GM21619 (cell line): ENCODE results near the gene TBX10.
"Not testable (repeated sequence)": the region's sequence is repeated elsewhere in the genome, so short reads cannot be mapped to it uniquely, and the experiment has no call there.

Experiments
- ATAC-seq: cut with Tn5 transposase; IDR thresholded peaks from one replicate; pipeline ENCODE4 v1.9.1; 2021; ENCODE audit not compliant: unreplicated experiment

TBX10 gene

DNA sequence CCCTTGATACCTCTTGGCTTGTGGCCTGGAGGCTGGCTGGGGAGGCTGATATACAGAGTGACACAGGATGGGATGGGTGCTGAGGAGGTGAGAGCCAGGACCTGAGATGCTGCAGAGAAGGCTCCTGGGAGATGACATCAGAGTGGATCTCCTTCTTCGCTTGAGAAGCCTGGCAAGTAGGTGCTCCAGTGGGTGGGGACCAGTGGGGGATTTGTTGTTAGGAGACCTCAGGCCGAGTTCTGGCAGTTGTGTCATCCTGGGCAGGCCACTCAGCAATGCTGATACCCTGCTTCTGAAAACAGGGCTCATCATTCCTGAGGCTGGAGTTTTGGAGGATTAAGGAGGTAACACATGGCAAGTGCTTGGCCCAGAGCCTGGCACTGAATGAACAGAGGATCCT is 34.7 kb downstream of the TBX10 start:
- ATAC-seq, result no peak

DNA sequence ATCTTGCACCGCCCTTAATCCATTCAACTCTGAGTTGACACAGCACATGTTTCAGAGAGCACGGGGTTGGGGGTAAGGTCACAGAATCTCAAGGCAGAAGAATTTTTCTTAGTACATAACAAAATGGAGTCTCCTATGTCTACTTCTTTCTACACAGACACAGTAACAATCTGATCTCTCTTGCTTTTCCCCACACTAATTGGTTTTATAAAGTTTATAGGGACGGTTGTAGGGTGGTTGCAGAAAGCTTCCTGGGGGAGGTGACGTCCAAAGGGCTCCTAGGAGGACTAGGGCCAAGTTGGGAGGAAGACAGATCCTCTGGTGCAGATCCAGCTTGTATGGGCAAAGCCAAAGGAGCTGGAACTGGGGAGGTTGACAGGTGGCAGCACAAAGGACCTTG is 35.4 kb downstream of the TBX10 start:
- not testable (repeated sequence) for ATAC-seq

DNA sequence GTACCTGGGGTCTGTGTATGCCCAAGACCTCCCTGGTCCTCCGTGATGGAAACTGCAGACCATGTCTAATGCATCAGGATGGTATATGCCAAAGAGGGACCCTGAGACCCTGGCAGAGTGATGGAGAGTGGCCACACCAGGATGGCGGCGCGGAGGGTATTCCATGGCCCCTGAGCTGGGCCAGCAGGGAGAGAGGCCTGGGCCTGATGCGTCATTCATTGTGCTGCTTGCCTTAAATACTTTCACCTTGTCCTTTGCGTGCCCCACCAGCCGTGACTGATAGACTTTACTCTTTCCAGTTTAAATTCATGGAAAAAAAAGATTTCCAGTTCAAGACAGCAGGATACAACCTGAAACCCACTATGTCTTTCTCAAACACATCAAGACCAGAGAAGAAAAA is 38.5 kb downstream of the TBX10 start:
- no peak for ATAC-seq

- peak; percentile 82 for ATAC-seq
Observed at GRCh38 chr11:67600324-67601029, 39.1 kb downstream of the TBX10 start.

DNA sequence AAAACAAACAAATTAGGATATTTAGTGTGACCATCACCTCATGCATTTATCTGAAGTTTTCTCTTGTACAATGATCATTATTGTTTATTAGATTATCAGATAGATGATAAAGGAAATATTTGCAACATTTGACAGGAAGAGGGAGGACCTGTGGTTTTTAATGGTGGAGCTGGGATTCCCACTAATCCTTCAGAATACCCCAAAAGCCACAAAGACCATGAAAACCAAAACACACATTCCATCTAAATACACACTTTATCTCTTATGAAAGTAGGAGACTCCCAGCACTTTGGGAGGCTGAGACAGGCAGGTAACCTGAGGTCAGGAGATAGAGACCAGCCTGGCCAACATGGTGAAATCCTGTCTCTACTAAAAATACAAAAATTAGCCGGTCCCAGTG is 40.4 kb downstream of the TBX10 start:
- no peak for ATAC-seq

- ATAC-seq, result not testable (repeated sequence)
Observed at GRCh38 chr11:67597963-67598362, 41.6 kb downstream of the TBX10 start.

DNA sequence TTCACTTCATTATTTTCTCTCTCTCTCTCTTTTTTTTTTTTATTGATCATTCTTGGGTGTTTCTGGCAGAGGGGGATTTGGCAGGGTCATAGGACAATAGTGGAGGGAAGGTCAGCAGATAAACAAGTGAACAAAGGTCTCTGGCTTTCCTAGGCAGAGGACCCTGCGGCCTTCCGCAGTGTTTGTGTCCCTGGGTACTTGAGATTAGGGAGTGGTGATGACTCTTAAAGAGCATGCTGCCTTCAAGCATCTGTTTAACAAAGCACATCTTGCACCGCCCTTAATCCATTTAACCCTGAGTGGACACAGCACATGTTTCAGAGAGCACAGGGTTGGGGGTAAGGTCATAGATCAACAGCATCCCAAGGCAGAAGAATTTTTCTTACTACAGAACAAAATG is 42.1 kb downstream of the TBX10 start:
- not testable (repeated sequence) for ATAC-seq

DNA sequence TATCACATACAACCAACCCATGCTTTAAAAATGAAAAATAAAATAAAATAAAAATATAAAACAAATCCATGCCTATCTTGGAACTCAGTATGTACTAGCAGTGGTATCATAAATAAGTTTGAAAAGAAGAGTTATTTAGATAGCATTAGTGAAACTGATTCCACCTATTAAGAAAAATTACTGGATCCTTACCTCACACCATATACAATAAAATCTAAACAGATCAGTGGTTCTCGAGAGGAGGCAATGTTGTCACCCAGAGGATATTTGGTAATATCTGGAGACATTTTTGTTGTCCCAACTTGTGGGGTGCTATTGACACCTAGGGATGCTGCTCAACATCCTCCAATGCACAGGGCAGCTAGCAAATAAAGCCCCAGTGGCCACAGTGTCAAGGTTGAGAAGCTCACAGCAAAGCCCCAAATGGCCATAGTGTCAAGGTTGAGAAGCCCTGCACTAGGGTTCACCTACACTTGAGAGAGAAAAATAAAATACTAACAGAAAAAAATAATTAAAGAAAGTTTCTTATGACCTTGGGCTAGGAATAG is 42.7 kb downstream of the TBX10 start:
- ATAC-seq, result no peak

- ATAC-seq, result no peak
Observed at GRCh38 chr11:67594480-67594879, 45.1 kb downstream of the TBX10 start.

DNA sequence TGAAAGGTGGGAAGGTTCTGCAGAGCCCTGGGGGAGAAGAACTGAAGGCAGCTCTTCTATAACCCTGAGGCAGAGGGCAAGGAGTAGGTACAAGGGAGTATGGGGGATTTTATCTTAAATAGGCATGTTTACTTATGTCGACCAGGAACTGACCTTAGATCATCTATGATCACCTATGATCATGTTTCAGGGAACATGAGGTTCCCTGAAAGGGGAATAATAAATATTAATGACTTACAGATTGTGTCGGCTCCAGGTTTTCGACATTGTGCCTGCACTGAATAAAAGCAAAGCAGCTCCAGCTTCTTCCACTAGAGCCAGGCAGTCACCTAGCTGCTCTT is 46.0 kb downstream of the TBX10 start:
- no peak for ATAC-seq

- ATAC-seq, result no peak
Observed at GRCh38 chr11:67592880-67593564, 46.5 kb downstream of the TBX10 start.

- not testable (repeated sequence) for ATAC-seq
Observed at GRCh38 chr11:67588899-67589415, 50.6 kb downstream of the TBX10 start.

DNA sequence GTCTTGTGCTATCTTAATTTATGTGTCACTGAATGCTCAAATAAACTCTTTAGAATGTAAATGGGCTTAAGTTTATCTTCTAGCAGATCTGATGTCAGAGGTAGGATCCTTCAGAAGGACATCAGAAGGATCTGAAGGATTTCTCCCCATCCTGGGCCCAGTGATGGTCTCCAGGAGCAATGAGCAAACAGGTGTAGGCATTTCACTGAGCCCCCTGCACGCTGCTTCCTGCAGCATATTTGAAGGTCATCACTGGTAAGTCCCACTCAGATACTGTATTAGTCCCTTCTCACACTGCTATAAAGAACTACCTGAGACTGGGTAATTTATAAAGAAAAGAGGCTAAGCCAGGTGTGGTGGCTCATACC is 51.4 kb downstream of the TBX10 start:
- peak; percentile 26 for ATAC-seq

GRCh38 chr11:67586568-67587250 is 52.9 kb downstream of the TBX10 start:
- ATAC-seq, result no peak

DNA sequence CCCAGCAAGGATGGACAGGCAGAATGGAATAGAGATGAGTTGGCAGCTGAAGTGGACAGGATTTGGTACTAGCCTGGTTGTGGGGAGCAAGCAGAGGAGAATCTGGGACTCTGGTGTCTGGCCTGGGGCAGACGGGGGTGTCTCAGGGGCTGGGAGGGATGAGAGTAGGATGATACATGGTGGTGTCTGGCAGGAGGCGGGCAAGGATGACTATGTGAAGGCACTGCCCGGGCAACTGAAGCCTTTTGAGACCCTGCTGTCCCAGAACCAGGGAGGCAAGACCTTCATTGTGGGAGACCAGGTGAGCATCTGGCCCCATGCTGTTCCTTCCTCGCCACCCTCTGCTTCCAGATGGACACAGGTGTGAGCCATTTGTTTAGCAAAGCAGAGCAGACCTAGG is 53.7 kb downstream of the TBX10 start:
- no peak for ATAC-seq

DNA sequence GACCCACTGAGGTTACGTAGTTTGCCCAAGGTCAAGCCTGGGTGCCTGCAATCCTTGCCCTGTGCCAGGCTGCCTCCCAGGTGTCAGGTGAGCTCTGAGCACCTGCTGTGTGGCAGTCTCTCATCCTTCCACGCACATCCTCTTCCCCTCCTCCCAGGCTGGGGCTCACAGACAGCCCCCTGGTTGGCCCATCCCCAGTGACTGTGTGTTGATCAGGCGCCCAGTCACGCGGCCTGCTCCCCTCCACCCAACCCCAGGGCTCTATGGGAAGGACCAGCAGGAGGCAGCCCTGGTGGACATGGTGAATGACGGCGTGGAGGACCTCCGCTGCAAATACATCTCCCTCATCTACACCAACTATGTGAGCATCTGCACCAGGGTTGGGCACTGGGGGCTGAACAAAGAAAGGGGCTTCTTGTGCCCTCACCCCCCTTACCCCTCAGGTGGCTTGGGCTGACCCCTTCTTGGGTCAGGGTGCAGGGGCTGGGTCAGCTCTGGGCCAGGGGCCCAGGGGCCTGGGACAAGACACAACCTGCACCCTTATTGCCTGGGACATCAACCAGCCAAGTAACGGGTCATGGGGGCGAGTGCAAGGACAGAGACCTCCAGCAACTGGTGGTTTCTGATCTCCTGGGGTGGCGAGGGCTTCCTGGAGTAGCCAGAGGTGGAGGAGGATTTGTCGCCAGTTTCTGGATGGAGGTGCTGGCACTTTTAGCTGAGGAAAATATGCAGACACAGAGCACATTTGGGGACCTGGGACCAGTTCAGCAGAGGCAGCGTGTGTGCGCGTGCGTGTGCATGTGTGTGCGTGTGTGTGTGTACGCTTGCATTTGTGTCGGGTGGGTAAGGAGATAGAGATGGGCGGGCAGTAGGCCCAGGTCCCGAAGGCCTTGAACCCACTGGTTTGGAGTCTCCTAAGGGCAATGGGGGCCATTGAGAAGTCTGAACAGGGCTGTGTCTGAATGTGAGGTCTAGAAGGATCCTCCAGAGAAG is 54.4 kb downstream of the TBX10 start:
- no peak for ATAC-seq

GRCh38 chr11:67584205-67584880 is 55.2 kb downstream of the TBX10 start:
- no peak for ATAC-seq

- ATAC-seq, result peak; percentile 48
Observed at GRCh38 chr11:67583247-67584204, 56.0 kb downstream of the TBX10 start, which contains the start of gene GSTP1. GSTP1 (plus strand) TSS chr11:67583812; CDS start chr11:67583844, 32 bp downstream.

DNA sequence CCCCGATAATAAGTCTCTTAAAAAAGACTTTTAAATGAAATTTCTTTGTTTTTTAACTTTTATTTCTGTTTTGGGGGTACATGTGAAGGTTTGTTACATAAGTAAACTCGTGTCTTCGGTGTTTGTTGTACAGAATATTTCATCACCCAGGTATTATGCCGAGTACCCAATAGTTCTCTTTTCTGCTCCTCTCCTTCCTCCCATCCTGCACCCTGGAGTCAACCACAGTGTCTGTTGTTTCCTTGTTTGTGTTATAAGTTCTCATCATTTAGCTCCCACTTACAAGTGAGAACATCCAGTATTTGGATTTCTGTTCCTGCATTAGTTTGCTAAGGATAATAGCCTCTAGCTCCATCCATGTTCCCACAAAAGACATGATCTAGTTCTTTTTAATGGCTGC is 57.6 kb downstream of the TBX10 start:
- ATAC-seq, result no peak
